ENCODE results near the gene MOV10.

- TF ChIP-seq, protein P1, sequence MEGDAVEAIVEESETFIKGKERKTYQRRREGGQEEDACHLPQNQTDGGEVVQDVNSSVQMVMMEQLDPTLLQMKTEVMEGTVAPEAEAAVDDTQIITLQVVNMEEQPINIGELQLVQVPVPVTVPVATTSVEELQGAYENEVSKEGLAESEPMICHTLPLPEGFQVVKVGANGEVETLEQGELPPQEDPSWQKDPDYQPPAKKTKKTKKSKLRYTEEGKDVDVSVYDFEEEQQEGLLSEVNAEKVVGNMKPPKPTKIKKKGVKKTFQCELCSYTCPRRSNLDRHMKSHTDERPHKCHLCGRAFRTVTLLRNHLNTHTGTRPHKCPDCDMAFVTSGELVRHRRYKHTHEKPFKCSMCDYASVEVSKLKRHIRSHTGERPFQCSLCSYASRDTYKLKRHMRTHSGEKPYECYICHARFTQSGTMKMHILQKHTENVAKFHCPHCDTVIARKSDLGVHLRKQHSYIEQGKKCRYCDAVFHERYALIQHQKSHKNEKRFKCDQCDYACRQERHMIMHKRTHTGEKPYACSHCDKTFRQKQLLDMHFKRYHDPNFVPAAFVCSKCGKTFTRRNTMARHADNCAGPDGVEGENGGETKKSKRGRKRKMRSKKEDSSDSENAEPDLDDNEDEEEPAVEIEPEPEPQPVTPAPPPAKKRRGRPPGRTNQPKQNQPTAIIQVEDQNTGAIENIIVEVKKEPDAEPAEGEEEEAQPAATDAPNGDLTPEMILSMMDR (IDR thresholded peaks at IDR 0.05), result no peak
- TF ChIP-seq, protein P2, sequence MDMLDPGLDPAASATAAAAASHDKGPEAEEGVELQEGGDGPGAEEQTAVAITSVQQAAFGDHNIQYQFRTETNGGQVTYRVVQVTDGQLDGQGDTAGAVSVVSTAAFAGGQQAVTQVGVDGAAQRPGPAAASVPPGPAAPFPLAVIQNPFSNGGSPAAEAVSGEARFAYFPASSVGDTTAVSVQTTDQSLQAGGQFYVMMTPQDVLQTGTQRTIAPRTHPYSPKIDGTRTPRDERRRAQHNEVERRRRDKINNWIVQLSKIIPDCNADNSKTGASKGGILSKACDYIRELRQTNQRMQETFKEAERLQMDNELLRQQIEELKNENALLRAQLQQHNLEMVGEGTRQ (IDR thresholded peaks at IDR 0.05; ENCODE audit: borderline replicate concordance, low read depth, low read length), result no peak
- TF ChIP-seq, protein P3, sequence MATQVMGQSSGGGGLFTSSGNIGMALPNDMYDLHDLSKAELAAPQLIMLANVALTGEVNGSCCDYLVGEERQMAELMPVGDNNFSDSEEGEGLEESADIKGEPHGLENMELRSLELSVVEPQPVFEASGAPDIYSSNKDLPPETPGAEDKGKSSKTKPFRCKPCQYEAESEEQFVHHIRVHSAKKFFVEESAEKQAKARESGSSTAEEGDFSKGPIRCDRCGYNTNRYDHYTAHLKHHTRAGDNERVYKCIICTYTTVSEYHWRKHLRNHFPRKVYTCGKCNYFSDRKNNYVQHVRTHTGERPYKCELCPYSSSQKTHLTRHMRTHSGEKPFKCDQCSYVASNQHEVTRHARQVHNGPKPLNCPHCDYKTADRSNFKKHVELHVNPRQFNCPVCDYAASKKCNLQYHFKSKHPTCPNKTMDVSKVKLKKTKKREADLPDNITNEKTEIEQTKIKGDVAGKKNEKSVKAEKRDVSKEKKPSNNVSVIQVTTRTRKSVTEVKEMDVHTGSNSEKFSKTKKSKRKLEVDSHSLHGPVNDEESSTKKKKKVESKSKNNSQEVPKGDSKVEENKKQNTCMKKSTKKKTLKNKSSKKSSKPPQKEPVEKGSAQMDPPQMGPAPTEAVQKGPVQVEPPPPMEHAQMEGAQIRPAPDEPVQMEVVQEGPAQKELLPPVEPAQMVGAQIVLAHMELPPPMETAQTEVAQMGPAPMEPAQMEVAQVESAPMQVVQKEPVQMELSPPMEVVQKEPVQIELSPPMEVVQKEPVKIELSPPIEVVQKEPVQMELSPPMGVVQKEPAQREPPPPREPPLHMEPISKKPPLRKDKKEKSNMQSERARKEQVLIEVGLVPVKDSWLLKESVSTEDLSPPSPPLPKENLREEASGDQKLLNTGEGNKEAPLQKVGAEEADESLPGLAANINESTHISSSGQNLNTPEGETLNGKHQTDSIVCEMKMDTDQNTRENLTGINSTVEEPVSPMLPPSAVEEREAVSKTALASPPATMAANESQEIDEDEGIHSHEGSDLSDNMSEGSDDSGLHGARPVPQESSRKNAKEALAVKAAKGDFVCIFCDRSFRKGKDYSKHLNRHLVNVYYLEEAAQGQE (IDR thresholded peaks at IDR 0.05; ENCODE audit: low read depth, low read length), result no peak
- TF ChIP-seq TAF1 (IDR thresholded peaks at IDR 0.05; ENCODE audit: borderline replicate concordance, low read depth, low read length), result no peak
- TF ChIP-seq MAX (IDR thresholded peaks at IDR 0.05; ENCODE audit: low read depth), result no peak
- TF ChIP-seq EP300 (IDR thresholded peaks at IDR 0.05; ENCODE audit: borderline replicate concordance in 1 of 2, low read depth in 1 of 2, low read length in 1 of 2), result no peak
- TF ChIP-seq RFX5 (IDR thresholded peaks at IDR 0.05; ENCODE audit: low read length), result no peak
- no peak for TF ChIP-seq POLR2AphosphoS5 (IDR thresholded peaks at IDR 0.05; ENCODE audit: low read depth, low read length)
- no peak for TF ChIP-seq RAD21 (IDR thresholded peaks at IDR 0.05; ENCODE audit: low read length)
- no peak for TF ChIP-seq SMC3 (IDR thresholded peaks at IDR 0.05; ENCODE audit: low read depth, low read length)
Measured at GRCh38 chr1:112695276-112695675, 20.8 kb downstream of the MOV10 start.
